ACC112 (cell line): ENCODE measurements around the gene HACE1.
"Not testable (repeated sequence)": the region's sequence is repeated elsewhere in the genome, so short reads cannot be mapped to it uniquely, and the experiment has no call there.

Experiments
- H2AFZ ChIP-seq: fragments of 200-600 bp; sonication (generic); one replicate; pipeline ENCODE4 v1.6.0; 2017; ENCODE audit warnings: antibody characterized with exemption, low read length; ENCODE audit not compliant: unreplicated experiment
- H3K27ac ChIP-seq: fragments of 200-600 bp; sonication (generic); 2 replicates; pipeline ENCODE4 v1.5.1; 2014; ENCODE audit warnings: low read depth, mild to moderate bottlenecking, antibody characterized with exemption, low read length, moderate library complexity
- H3K27me3 ChIP-seq: fragments of 200-600 bp; sonication (generic); 2 replicates; pipeline ENCODE4 v1.6.1; 2014; ENCODE audit warnings: mild to moderate bottlenecking, antibody characterized with exemption, low read length, moderate library complexity, mixed read lengths; ENCODE audit not compliant: insufficient read depth
- H3K36me3 ChIP-seq: fragments of 200-600 bp; sonication (generic); 2 replicates; pipeline ENCODE4 v1.6.1; 2016; ENCODE audit warnings: mild to moderate bottlenecking, antibody characterized with exemption, low read length, moderate library complexity, mixed read lengths; ENCODE audit not compliant: insufficient read depth
- H3K4me1 ChIP-seq: fragments of 200-600 bp; sonication (generic); one replicate; pipeline ENCODE4 v1.6.1; 2016; ENCODE audit warnings: low read length, mixed read lengths; ENCODE audit not compliant: insufficient read depth, unreplicated experiment, control insufficient read depth
- H3K4me3 ChIP-seq: fragments of 200-600 bp; sonication (generic); 2 replicates; pipeline ENCODE4 v1.5.1; 2014; ENCODE audit warnings: mild to moderate bottlenecking, low read depth, low read length
- H3K79me2 ChIP-seq: fragments of 200-600 bp; sonication (generic); one replicate; pipeline ENCODE4 v1.6.0; 2016; ENCODE audit warnings: low read length; ENCODE audit not compliant: control insufficient read depth, unreplicated experiment, insufficient read depth

HACE1 gene

DNA sequence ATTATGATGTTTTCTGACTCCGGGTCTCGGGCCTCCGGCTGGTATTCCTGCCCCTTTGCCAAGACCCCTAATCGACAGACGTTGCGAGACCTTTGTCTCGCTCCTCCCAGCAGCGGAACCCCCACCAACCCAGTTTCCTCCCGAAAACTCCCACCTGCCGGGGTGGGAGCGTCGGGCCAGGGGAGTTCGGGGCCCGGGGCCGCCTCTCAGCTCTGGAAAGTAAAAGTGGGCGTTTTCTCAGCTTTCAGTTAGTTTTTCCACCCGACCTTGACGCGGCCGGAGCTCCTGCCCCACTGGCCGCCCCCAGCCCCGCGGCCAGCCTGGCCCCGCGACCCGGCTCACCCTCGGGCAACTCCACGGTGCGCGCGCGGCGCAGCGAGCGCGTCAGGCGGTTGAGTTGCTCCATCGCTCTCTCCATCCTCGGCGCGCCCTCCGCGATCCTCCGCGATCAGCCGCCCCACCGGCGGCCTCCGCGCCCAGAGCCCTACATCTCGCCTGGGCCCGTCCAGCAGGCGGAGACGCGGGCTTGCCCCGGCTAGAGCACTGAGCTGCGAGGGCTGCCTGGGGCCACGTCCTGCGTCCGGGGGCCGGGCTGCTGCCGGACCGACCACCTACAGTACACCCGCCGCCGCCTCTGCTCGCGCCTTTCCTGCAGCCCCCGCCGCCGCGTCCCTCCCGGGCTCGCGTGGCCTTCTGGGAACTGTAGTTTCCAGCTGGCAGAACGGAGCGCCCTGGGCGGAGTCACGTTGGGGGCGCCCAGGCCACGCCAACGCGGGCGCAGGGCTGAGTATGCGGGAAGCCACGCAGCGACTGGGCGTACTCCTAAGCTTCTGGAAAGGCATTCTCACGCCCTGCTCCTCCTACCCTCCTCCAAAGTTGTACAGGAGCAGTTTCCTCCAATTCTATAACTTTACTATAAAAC, at the start of gene HACE1:
Gene HACE1, minus strand, starts transcription at position 695 of the 922 bp plus-strand sequence. Its CDS starts 277 bp downstream, at position 418.
- peak within 1 kb of the TSS; percentile 95 for H3K4me3 ChIP-seq
- H2AFZ ChIP-seq: peak within 1 kb of the TSS; percentile 98
- H3K4me1 ChIP-seq: peaks cover 13% of the 10 kb centered on the region
- peaks cover 15% of the 10 kb centered on the region for H3K79me2 ChIP-seq
- H3K27ac ChIP-seq: no peak within 1 kb of the TSS
- H3K36me3 ChIP-seq: no peaks in the 10 kb centered on the region
- H3K27me3 ChIP-seq: no peaks in the 10 kb centered on the region

- no peaks in the 10 kb centered on the region for H3K79me2 ChIP-seq
- no peaks in the 10 kb centered on the region for H3K4me1 ChIP-seq
- H3K4me3 ChIP-seq: no peak overlapping the region
- no peak overlapping the region for H2AFZ ChIP-seq
- H3K27me3 ChIP-seq: peaks cover 54% of the 10 kb centered on the region
- no peaks in the 10 kb centered on the region for H3K36me3 ChIP-seq
- H3K27ac ChIP-seq: no peak overlapping the region
Measured at GRCh38 chr6:104908888-104909525, 49.3 kb upstream of the HACE1 start.

DNA sequence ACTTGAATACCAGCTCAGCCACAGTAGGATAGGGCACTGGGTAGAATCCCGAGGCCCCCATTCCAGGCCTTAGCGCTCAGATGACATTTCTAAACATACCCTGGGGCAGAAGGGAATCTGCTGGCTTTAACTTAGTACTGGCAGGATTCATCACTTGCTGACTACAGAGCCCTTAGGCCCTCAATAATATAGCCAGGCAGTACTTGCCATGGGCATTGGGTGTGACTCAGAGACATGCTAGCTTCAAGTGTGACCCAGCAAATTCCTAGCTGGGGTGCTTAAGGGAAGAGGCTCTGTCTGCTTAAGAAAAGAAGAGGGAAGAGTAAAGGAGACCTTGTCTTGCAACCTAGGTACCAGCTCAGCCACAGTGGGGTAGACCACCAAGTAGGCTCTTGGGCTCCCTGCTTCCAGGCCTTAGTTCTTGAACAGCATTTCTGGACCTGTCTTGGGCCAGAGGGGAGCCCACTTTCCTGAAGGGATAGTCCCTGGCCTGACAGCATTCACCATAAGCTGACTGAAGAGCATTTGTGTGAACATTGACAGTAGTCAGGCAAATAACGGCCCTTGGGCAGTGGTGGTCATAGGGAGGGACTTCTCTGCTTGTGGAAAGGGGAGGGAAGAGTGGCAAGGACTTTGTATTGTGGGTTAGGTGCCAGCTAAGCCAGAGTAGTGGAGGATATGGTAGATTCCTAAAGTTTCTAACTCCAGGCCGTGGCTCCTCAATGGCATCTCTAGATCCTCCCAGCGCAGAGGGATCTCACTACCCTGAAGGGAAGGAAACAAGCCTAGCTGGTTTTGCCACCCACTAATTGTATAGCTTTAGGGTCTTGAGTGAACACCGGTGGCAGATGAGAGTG, 48.5 kb upstream of the HACE1 start:
- no peak overlapping the region for H2AFZ ChIP-seq
- H3K4me3 ChIP-seq: no peak overlapping the region
- no peaks in the 10 kb centered on the region for H3K79me2 ChIP-seq
- no peak overlapping the region for H3K27ac ChIP-seq
- H3K36me3 ChIP-seq: no peaks in the 10 kb centered on the region
- peaks cover 50% of the 10 kb centered on the region for H3K27me3 ChIP-seq
- no peaks in the 10 kb centered on the region for H3K4me1 ChIP-seq

DNA sequence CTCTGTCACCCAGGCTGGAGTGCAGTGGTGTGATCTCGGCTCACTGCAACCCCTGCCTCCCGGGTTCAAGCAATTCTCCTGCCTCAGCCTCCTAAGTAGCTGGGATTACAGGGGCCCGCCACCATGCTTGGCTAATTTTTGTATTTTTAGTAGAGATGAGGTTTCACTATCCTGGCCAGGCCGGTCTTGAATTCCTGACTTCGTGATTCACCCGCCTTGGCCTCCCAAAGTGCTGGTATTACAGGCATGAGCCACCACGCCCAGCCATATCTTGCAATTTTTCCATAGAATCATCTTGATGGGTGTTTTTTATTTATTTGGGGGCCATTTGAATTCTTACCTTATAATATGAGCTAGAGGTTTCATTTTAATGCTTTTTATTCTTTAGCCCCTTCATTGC, 39.2 kb upstream of the HACE1 start:
- not testable (repeated sequence) for H3K4me1 ChIP-seq, H3K79me2 ChIP-seq, H3K4me3 ChIP-seq, H3K36me3 ChIP-seq, H2AFZ ChIP-seq, H3K27ac ChIP-seq
- peaks cover 35% of the 10 kb centered on the region for H3K27me3 ChIP-seq

- Histone ChIP-seq H3K36me3 (no peaks in the 10 kb centered on the region), H3K4me3 (no peak overlapping the region), H3K4me1 (no peaks in the 10 kb centered on the region), H3K79me2 (no peaks in the 10 kb centered on the region), H2AFZ (no peak overlapping the region), H3K27ac (no peak overlapping the region), H3K27me3 (peaks cover 43% of the 10 kb centered on the region)
Measured at GRCh38 chr6:104896914-104897313, 37.2 kb upstream of the HACE1 start.

GRCh38 chr6:104888066-104888465, 28.3 kb upstream of the HACE1 start:
- Histone ChIP-seq H3K4me3 (no peak overlapping the region), H3K36me3 (no peaks in the 10 kb centered on the region), H3K27ac (no peak overlapping the region), H3K4me1 (no peaks in the 10 kb centered on the region), H3K79me2 (no peaks in the 10 kb centered on the region), H3K27me3 (peaks cover 61% of the 10 kb centered on the region), H2AFZ (no peak overlapping the region)

DNA sequence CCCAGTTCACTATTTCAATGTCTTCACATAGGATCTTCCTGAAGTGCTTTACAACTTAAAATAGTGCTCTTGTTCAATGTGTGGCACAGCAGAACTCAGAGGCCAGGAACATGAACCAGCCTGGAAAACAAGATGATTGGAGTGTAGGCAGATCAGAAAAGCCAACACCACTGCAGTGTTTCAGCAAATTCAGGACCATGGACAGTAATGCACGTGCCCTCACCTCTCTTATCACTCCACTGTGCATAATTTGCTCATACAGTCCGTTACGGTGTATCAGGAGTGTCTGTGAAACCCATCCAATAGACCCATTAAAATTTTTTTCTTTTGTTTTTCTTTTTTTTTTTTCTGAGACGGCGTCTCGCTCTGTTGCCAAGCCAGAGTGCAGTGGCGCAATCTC, 27.6 kb upstream of the HACE1 start:
- Histone ChIP-seq H3K4me3 (no peak overlapping the region), H2AFZ (no peak overlapping the region), H3K27ac (no peak overlapping the region), H3K4me1 (no peaks in the 10 kb centered on the region), H3K36me3 (no peaks in the 10 kb centered on the region), H3K27me3 (peaks cover 57% of the 10 kb centered on the region), H3K79me2 (no peaks in the 10 kb centered on the region)

- Histone ChIP-seq H3K27ac (no peak overlapping the region), H3K36me3 (no peaks in the 10 kb centered on the region), H3K27me3 (peaks cover 58% of the 10 kb centered on the region), H3K79me2 (no peaks in the 10 kb centered on the region), H3K4me1 (no peaks in the 10 kb centered on the region), H2AFZ (no peak overlapping the region), H3K4me3 (no peak overlapping the region)
Measured at GRCh38 chr6:104885518-104886043, 25.9 kb upstream of the HACE1 start.

- no peak overlapping the region for H3K27ac ChIP-seq
- no peaks in the 10 kb centered on the region for H3K79me2 ChIP-seq
- H3K4me1 ChIP-seq: no peaks in the 10 kb centered on the region
- peaks cover 59% of the 10 kb centered on the region for H3K27me3 ChIP-seq
- H3K36me3 ChIP-seq: no peaks in the 10 kb centered on the region
- H3K4me3 ChIP-seq: no peak overlapping the region
- no peak overlapping the region for H2AFZ ChIP-seq
Measured at GRCh38 chr6:104884867-104885517, 25.3 kb upstream of the HACE1 start.
